GM18526 (cell line): ENCODE measurements around the gene SIRT2.

Source experiments
- POLR2A ChIP-seq: IDR thresholded peaks from 3 replicates; pipeline ENCODE4 v1.6.1; 2011; ENCODE audit not compliant: insufficient read length; ENCODE audit errors: extremely low read depth

Gene SIRT2

GRCh38 chr19:38911388-38912001 lies 12.1 kb upstream of the SIRT2 start:
- TF ChIP-seq POLR2A: no peak

- TF ChIP-seq POLR2A: no peak
Measured at GRCh38 chr19:38910488-38910887, 11.1 kb upstream of the SIRT2 start.

GRCh38 chr19:38908911-38909310 lies 9.5 kb upstream of the SIRT2 start:
- no peak for TF ChIP-seq POLR2A

GRCh38 chr19:38907670-38908069 lies 8.3 kb upstream of the SIRT2 start:
- no peak for TF ChIP-seq POLR2A

GRCh38 chr19:38907227-38907626 lies 7.8 kb upstream of the SIRT2 start:
- TF ChIP-seq POLR2A: no peak

GRCh38 chr19:38905620-38906019 lies 6.2 kb upstream of the SIRT2 start:
- TF ChIP-seq POLR2A: no peak

GRCh38 chr19:38904581-38905539 lies 5.4 kb upstream of the SIRT2 start:
- no peak for TF ChIP-seq POLR2A

- TF ChIP-seq POLR2A: no peak
Measured at GRCh38 chr19:38901683-38902082, 2.3 kb upstream of the SIRT2 start.

GRCh38 chr19:38900743-38901190 lies 1.3 kb upstream of the SIRT2 start:
- no peak for TF ChIP-seq POLR2A

- no peak for TF ChIP-seq POLR2A
Measured at GRCh38 chr19:38900202-38900629, 798 bp upstream of the SIRT2 start.

GRCh38 chr19:38898788-38899446 lies 501 bp downstream of the SIRT2 start:
- no peak for TF ChIP-seq POLR2A

GRCh38 chr19:38894968-38895367 lies 4.5 kb downstream of the SIRT2 start:
- TF ChIP-seq POLR2A: no peak

- TF ChIP-seq POLR2A: no peak
Measured at GRCh38 chr19:38893341-38893771, 6.1 kb downstream of the SIRT2 start.

GRCh38 chr19:38892841-38893240 lies 6.6 kb downstream of the SIRT2 start:
- no peak for TF ChIP-seq POLR2A

- no peak for TF ChIP-seq POLR2A
Measured at GRCh38 chr19:38891771-38892170, 7.6 kb downstream of the SIRT2 start.

- TF ChIP-seq POLR2A: no peak
Measured at GRCh38 chr19:38890686-38891085, 8.7 kb downstream of the SIRT2 start.
